Cerebellar nuclear complex (tissue), 1 donor: Measurements from ENCODE around the gene BCKDHB.

Experiments used
- DNase-seq, 2 experiments: peaks; one replicate each; lab custom pipeline; 2025; lab: John Stamatoyannopoulos, UW

Gene BCKDHB

GRCh38 chr6:80331974-80332373 is 225.5 kb downstream of the BCKDHB start:
- DNase-seq, result no peak

GRCh38 chr6:80333342-80333741 is 226.9 kb downstream of the BCKDHB start:
- DNase-seq, result no peak

GRCh38 chr6:80335121-80335531 is 228.7 kb downstream of the BCKDHB start:
- DNase-seq, result no peak

DNA sequence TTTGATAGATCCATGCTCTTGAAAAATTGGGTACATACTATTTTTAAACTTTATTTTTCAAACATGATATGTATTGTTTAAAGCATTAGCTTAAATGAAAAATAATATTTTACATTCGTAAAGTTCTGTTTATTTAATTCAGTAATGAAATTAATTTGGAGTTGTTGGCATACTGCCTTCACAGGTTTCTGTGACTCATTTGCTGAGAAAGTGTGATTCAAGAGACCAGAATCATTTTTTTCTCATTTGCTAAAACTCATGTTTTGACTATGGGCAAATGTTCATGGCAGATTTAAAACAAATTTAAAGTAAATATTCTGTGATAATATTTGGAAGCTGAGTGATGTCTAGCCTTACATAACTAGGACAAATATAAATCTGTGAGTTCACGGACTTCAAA is 230.4 kb downstream of the BCKDHB start:
- no peak for DNase-seq

DNA sequence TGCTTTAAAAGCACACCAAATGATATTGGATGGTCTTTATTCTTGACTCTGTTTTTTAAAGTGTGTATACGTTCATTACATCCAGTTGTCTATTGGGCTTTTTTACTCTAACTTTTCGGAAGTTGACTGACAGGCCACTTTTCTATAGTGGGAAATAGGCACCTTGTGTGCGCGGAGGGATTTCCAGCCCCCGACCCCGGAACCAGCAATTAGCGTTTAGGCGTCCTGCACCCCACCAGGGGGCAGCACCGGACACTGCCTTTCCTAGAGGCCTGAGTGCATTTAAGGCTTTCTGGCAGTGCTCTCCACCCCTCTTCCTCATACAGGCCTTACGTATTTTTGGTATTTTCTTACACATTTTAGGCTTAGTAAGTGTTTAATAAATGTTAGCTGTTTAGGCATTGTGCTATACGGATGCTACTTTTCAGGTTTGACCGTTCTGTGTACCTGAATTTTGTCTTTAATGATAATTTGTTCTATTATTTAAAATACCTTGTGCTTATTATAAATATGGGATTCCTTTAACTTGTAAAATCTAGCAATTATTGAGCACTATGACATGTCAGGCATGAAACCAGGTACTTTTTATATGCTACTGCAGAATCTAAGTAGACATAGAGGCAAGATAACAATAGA is 231.8 kb downstream of the BCKDHB start:
- DNase-seq, result no peak

GRCh38 chr6:80339421-80339820 is 232.9 kb downstream of the BCKDHB start:
- DNase-seq, result no peak

- no peak for DNase-seq
Observed at GRCh38 chr6:80340280-80340679, 233.8 kb downstream of the BCKDHB start.

DNA sequence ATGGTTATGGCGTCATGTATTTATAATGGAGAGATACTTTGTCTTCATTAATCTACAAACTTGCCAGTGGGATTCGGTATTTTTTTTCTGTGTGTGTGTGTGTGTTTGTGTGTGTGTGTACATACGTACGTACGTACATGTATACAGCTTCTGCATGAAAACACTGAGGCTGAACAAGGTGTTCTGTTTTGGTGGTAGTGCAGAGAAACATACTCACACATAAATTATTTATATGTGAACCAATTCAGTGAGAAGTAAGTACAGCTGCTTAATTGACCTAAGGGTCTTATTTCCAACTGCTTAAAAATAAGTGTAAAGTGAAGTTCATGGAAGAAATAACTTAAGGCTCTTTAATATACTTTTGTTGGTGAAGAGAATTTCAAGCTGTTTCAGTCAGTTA is 234.2 kb downstream of the BCKDHB start:
- DNase-seq, result no peak

DNA sequence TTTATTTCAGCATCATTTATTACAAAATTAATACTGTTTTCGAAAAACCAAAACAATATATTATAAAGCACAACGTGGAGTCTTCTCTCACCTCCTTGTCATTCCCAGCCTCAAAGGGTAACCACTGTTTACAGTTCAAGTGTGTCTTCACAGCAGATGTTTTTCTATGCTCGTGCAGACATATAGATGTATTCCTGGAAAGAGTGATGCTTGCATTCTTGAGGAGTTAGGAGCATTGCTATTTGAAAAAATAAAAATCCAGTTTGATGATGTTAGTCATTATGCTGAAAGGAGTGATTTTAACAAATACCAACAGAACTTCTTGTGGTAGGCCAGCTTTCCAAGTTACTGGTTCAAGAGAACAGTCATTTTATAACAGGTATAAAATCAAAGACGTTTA is 234.9 kb downstream of the BCKDHB start:
- DNase-seq, result no peak

- no peak for DNase-seq
Observed at GRCh38 chr6:80343511-80343910, 237.0 kb downstream of the BCKDHB start.

- no peak for DNase-seq
Observed at GRCh38 chr6:80347101-80347500, 240.6 kb downstream of the BCKDHB start.

GRCh38 chr6:80348263-80348662 is 241.8 kb downstream of the BCKDHB start:
- no peak for DNase-seq

DNA sequence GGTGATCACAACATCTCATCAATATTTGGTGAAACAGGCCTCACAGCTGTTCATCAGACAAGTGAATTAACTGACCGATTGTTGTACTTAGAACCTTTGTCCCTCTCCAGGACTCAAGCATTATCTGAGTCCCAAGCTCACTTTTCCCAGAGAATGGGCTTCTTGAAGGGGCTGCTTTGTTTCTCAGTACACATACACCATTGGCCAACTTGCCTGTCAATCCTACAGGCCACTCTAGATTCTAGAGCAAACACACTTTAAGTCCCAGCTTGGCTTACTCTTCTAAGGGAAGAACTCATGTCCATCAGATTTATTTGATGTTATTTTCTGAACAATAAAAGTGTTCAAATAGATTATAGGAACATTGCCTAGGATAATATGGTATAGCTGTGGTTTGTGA is 249.5 kb downstream of the BCKDHB start:
- no peak for DNase-seq

DNA sequence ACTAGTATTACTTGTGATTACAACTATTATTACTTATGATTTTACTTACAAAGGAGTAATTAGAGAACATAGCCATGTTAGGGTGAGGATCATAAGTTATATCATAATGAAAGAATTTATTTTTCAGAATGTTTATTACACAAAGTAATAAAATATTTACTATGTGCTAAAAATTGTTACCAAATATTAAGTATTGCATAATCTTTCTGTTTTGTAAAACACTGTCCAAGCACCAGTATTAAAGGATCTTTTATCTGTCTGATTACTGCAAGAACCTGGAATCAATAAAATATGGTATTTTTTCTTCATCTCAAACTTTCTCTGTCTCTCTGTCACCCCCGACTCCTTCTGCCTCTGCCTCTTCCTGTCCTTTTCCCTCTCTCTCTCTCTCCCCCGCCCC is 250.1 kb downstream of the BCKDHB start:
- DNase-seq, result no peak

DNA sequence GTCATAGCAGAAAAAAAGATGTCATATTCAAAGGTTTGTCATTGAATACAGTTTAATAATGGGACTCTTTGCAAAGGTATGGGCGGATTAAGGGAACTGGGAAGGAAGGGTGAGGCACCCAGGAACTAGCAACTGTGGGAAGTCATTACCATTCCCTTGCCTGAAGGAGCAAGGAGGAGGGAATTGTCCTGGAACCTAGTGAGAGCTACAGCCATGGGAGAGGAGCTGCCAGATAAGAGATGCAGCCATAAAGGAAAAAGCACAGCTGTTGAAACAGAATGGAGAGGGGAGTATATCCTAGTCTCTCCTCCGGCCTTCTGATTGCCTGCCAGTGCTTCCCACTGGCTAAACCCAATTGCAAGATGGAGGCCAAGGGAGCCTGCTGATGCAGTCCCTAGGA is 250.6 kb downstream of the BCKDHB start:
- DNase-seq, result no peak

- no peak for DNase-seq
Observed at GRCh38 chr6:80357674-80358073, 251.2 kb downstream of the BCKDHB start.

DNA sequence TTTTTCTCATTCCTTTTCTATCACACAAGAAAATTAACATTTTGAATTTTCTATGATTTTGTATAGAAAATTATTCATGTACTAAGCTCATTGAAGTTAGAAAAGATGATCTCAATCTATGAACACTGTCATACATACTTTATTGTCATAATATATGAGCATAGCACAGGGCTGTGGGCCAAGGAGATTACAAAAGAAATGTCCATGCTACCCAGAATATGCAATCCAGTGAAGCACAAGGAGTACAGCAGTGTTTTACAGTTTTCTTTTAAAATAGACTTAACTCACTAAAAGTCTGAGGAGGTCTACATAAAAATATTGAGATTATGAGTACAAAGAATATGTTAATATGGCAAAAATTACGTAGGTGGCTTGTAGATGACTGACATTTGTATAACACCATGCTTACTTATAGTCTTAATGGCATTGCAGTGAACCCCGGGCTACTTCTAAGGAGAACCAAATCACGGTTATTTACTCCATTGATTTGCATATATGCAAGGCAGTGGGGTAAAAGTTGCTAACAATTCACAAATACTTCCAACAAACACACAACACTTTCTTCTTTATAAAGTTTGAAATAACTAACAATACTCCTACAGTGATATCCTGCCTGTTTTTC is 257.1 kb downstream of the BCKDHB start:
- no peak for DNase-seq

GRCh38 chr6:80364149-80364548 is 257.7 kb downstream of the BCKDHB start:
- DNase-seq, result no peak

- DNase-seq, result no peak
Observed at GRCh38 chr6:80366051-80366450, 259.6 kb downstream of the BCKDHB start.

- no peak for DNase-seq
Observed at GRCh38 chr6:80366714-80367113, 260.2 kb downstream of the BCKDHB start.

GRCh38 chr6:80376411-80376810 is 269.9 kb downstream of the BCKDHB start:
- no peak for DNase-seq

- DNase-seq, result no peak
Observed at GRCh38 chr6:80380566-80380965, 274.1 kb downstream of the BCKDHB start.

DNA sequence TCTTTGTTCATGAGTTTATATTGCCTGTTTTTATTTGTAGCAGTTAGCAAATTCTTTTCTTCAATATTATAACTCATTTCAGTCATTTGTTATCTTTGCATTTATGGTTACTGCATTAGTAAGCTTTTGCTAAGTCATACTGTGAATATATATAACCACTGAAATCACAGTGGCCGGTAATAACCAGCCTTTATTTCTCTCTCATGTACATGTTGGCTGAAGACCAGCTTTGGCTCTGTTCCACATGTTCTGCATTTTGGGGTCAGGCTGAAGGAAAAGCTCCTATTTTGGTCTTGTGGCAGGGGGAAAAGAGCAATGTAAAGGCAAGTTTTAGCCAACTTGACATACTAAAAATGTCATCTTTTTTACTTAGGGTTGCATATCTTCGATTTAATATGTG is 276.3 kb downstream of the BCKDHB start:
- DNase-seq, result no peak

- DNase-seq, result no peak
Observed at GRCh38 chr6:80388507-80388906, 282.0 kb downstream of the BCKDHB start.
